DMS53 (cell line): Measurements from ENCODE around the gene ADD2.

ENCODE experiments used
- DNase-seq: peaks from one replicate; lab custom pipeline; 2025; lab: John Stamatoyannopoulos, UW

The ADD2 gene

DNA sequence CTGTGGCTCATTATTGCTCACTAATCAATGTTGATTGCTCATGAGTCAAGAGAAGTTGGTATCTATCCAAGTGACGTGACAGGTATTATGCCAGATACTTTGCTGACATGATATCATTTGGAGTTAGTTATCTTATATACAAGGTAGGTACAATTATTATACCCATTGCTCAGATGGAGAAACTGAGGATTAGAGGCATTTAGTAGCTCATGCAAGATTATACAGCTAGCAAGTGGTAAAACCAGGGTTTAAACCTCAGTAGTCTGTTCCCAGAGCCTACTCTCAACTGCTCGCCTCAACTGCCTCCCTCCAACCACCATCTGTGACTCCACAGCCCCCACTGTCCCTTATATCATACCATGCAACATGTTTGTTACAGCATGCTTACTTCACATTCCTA, 16.3 kb upstream of the ADD2 start:
- no peak for DNase-seq

DNA sequence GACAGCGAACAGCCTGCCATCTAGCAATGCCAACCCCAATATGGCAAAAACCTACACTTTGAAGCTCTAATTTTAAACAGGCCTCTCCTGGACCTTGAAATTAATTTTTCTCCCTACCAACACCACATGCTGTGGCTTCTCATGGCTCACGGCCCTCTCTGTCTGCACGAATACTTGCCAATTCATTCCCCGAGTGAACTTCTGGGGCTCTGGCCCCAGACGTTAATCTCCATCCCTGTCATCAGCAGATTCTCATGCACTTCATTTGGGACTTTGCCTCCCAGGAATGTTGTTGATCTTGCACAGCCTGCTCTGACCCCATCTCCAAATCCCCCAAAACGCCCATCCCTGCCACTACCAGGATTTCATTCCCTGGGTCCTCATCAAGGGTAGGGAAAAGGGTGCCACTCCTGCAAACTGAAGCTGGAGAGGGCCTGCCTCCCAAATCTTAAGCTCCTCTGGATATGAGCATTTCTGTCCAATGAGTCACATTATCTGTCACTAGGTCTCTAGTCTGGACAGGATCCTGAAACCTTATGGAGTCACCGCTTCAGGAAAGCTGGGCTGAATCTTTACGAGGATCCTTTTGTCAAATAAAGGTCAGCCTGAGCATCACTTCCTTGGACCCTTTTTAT, 12.0 kb upstream of the ADD2 start:
- DNase-seq: no peak

DNA sequence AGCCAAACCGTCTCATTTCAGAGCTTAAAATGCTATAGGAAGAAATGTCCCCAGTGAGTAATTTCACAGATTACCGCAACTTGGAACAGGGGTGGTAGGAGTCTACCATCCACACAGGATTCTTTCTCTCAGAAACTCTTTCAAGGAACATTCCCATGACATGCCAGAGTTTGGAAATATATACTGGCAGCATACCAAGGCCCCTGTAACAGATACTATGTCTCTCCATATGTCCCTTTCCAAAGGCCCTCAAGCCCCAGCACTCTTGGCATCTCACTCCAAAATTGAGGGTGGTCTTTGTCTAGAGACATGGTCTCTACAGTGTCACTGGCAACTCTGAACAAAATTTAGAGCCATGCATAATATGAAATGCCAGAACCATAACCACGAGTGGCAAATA, 11.5 kb upstream of the ADD2 start:
- no peak for DNase-seq

DNA sequence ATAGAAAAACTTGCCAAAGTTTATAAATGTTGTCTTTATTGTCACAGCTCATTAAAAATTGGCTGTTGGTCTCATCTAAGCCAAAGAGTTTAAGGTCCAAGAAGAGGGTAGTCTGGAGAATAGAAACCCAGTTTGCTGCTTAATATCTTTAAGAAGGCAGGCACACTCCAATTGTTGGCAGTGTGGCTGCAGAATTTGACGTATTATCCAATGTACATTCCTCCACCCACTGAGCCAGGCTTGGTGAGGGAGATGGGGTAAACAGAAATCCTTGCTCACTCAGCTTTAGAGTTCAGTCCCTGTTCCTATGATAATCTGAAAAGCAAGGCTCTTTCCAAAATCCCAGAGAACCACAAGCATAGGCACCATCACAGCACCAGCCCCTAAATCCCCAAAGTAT, 10.7 kb upstream of the ADD2 start:
- no peak for DNase-seq

DNA sequence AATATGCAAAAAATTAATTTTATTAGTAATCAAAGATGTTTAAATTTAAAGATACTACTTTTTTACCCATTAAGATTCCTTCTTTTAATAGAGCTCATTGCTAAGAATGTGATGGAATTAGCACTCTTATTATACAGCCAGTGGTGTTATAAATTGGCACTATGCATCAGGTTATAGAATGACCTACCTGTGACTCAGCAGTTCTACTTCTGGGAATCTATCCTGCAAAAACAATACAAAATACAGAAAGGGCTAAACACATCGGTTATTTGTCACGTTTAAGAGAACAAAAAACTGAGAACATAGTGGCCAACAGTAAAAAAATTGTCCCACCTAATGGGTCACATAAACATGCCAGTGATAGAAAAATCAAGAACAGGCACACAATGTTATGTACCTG, 9.4 kb upstream of the ADD2 start:
- no peak for DNase-seq

DNA sequence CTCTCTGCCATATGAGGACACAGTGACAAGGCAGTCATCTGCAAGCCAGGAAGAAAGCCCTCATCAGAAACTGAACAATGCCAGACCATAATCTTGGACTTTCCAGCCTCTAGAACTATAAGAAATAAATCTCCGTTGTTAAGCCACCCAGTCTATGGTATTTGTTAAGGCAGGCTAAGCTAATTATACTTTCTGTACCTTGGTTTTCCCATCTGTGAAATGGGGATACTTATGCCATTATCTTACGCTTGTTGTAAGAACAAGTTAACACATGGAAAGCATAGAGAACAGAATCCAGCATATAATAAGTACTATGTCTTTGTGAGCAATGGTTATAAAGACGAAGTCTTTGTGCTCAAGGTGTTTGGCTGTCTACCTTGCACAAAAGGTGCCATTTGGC, 8.3 kb upstream of the ADD2 start:
- DNase-seq: no peak

DNA sequence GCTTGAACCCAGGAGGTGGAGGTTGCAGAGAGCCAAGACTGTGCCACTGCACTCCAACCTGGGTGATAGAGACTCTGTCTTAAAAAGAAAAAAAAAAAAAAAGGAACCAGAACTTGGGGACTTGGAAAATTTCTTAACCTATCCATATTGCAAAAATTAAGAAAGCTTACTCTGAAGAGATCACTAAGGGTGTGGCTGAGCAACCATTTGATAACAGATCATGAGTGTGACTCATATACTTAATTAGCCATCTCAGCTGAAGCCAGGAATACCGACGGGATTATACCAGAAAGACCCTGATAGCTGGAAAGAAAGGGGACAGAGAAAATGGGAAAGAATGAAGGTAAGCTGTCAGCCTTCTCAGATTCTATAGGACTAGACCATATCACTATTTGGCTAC, 7.1 kb upstream of the ADD2 start:
- DNase-seq: no peak

DNA sequence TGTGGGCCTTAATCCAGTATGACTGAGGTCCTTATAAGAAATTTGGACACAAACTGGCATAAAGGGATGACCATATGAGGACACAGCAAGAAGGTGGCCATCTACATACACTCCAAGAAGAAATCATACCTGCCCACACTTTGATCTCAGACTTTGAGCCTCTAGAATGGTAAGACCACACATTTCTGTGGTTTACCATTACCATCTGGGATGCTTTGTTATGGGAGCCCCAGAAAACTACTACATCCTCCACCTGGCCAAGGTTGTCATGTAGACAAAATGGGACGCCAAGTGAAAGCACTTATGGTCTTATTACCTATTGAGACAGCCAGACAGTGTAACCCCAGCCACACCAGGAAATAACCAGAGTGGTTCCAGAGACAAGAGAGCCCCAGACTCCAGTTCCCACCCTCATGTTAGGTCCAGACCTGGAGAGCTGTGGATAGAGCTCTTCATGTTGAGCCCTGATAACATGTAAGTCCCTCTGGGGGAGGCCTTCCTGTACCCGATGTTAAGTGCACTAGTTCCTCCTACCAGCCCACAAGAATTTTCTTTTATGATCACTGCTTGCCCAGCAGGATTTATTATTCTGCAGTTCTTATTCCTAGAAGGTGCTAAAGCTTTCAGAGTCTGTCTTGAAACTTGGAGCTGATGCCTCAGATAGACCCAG, 4.6 kb upstream of the ADD2 start:
- DNase-seq: no peak

DNA sequence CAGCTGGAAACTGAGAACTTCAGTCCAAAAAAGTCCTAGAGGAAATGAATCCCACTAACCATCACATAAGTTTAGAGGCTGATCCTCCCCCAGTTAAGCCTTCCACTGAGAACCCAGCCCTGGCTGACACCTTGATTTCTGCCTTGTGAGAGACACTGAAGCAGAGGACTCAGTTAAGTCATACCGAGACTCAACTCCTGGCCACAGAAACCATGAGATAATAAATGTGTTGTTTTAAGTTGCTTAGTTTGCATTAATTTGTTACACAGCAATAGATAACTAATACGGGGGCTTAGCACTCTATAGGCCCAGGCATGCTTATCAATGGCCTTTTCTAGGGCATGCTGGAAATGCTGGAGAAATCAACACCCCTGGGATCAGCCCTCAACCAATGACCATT, 3.4 kb upstream of the ADD2 start:
- no peak for DNase-seq

DNA sequence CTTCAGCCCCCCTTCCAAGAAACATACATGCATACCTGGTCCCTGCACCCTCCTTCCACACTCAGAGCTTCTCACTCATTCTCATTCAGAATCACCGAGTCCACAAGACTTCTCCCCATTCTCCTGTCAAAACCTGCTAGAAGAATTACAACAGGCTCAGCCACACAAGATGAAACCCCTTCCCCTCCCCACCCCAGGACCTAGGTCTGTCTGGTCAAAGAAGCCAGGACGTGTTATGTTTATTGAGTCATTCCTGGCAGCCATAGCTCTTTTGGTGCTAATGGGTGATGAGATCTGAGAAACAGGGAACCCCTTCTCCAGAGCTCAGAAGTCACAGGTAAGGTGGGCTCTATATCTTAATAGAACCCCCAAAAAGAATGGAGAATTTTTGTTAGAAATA, 1.4 kb upstream of the ADD2 start:
- DNase-seq: no peak

DNA sequence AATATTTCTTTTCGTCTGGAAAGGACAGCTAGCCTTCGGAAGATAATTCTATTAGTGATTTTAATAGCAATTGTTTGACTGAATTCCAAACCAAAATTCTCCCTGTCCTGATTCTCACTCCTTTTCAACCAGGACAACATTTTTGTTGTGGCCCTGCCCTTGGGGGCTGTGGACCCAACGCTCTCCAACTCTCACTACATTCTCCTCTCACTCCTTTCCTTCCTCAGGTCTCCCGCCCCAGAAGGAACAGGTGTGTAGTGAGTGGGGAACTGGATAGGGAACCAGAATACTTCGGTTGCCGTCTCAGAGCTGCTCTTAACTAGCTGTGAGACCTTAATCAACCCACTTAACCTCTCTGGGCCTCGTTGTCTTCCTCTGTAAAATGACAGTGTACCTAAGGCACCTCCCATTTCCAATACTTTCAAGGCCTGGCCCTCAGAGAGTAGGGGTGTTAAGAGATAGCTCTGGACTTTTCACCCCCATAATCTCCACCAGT, 638 bp upstream of the ADD2 start:
- peak; percentile 27 for DNase-seq

DNA sequence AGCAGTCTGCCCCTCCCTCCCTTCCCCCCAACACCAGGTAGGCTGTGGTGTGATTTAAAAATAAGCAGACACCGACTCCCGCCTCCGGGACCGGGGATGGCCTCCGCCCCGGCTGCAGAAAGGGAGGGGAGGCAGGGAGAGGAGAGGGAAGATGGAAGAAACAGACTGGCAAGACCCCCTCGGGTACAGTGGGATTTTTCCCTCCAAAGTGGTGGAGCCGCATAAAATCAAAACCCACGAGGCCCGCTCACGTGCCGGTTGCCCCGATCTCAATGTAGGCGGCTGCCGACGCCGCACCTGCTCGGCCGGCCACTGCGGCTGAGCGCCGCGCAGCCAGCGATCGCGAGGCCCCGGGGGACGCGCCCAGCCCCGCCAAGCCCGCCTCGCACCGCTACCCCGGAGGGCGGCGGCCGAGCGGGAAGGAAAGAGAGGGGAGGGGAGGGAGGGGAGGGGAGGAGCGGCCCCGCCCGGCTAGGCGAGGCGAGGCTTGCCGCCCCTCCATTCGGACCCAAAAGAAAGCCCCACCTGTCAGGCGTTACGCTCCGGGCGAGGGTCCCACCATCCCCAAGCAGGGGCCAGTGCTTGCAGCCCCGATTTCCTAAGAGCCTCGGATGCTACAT, 811 bp downstream of the ADD2 start:
- peak; percentile 73 for DNase-seq

DNA sequence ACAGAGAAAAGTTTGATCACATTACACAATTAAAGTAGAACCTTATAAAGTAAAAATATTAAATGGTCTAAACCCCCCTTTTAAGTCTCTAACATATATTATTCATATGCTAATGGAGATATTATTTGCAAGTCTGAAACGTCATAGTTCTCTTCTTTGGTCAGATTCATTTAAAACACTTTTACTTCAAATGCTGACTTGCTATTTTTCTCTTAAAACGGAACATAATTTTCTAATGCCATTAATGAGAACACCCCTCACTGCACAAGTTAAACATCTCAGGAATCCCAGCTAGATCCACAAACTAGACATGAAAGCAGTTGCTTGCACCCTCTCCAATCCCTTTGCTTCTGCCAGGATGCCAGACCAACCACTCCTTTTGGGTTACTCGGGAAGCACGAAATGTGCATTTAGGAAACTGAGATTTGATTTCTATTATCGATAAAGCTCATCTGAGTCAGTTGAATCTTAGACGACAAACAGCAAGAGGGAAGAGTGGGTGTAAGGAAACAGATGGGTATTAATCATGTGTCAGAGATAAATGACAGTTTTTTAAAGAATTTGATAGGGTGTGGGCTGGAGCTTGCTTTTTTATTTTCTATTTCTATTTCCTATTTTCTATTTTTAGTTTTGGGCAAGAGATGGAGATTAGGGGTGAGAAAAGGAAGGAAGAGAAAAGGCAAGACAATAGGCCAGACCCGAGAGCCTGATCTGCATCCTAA, 1.5 kb downstream of the ADD2 start:
- DNase-seq: no peak

DNA sequence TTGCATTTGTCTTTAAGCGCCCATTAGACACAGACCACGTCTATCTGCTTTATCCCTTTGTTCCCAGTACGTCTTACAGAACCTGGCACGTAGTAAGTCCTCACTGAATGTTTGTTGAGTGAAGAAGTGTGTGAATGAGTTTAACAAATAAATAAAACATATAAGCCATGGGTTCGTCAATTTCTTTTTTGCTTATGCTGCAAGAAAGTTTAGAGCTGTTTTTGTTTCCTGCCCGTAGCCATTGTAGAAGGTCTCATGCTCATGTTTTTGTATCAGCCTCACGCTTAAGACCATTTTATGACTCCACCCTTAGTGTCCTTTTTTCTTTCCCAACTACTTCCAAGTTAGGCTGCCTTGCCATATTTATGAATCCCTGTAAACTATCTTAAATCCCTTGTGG, 2.5 kb downstream of the ADD2 start:
- DNase-seq: no peak

DNA sequence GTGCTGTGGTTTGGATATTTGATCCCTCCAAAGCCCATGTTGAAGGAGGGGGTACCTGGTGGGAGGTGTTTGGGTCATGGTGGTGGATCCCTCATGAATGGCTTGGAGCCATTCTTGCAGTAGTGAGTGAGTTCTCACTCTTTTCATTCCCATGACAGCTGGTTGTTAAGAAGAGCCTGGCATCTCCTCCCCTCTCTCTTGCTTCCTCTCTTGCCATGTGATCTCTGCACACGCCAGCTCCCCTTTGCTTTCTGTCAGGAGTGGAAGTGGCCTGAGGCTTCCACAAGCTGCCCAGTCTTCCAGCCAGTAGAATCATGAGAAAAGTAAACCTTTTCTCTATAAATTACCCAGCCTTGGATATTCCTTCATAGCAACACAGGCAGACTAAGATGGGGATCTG, 8.6 kb downstream of the ADD2 start:
- no peak for DNase-seq

DNA sequence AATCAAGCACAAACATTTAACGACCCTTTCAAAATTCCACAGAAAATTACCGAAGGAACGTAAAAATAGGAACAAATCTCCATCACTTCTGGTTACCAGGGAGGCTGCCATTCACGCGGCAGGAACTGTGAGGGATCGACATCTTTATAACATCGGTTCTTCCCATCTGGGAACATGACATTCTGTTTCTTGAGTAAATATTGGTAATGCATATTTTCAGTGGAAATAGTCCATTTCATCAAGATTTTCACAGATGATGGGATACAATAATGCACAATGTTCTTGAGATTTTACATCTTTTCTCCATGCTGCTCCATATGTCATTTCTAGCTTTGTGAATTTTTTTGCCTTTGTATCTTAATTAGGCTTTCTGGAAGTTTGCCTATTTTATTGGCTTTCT, 10.0 kb downstream of the ADD2 start:
- DNase-seq: no peak

DNA sequence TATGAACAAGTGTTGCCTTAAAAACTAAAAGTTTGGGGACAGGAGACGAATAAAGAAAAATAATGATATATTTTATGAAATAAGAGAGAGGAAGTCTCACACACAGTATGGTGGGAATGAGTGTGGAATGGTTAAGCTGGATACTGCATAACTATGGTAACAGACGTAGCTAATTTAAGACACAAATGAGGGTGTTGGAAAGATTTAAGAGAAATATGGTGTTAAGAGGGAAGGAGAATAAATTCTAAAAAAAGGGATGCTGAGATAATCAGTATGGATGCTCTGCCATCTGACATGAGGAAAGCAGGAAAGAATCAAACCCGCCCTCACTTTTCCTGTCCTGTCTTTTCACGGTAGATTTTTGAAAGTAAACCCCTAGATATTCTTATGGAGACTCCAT, 10.6 kb downstream of the ADD2 start:
- DNase-seq: no peak

DNA sequence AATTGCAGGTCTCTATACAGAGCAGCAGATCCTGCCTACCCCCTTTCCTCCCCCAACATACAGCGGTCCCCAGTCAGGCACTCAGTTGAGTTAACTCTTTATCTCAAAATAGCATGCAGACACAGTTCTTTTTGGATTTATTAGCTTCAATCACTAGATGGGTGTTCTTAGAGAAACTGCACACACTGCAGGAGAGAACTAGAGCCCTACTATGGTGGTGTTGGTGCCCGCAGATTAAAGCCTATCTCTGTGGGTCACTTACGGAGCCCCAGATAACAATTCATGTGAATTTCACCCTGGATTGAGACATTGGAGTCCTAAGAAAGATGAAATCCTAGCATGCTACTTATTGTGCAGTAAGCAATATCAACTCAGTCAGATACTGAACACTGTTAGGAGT, 11.9 kb downstream of the ADD2 start:
- no peak for DNase-seq

DNA sequence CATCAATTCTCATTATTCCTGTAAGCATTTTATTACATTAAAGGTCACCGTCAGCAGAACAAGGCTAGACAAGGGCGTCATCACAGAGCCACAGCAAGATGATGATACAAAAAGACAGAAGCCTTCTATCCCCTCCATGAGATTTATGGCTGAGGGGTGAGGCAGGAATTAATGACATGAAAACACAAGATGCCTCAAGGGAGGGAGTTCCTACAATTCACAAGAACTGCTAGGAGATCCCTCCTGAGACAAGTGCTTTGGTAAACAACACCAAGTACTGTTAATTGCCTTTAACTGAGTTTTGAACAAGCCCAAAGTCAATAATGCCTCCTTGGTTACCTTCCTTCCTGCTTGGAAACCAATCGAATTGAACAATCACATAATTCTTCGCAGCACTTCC, 14.1 kb downstream of the ADD2 start:
- DNase-seq: peak; percentile 8

DNA sequence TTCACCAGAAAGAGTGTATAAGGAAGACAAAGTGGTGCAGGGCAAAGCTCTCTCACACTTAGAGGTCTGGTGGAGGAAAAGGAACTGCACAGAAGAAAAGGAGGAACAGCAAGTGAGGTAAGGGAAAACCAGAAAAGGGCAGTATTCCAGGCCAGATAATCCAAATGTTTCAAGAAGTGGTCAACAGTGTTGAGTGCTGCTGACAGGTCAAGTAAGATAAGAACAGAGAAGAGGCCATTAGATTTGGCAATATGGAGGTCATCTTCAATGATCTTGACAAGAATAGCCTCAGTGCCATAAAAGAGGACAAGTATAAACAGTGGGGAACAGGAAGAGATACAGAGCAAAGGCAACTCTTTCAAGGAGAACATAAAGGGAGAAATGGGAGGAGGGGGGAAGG, 15.0 kb downstream of the ADD2 start:
- no peak for DNase-seq

DNA sequence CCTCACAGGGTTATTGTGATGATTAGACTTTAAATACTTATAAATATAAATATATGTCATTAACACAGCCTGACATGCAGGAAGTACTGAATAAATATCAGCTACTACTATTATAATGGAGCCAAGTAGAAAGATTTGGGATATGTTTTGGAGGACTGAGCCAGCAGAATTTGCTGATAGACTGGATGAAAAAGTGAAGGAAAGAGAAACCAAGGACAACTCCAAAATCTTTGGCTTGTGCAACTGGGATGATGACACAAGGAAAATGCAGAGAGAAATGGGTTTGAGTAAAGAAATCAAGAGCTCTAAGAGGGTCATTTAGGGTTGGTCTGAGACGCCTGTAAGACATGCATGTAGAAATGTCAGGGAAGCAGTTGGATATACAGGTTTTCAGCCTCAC, 15.6 kb downstream of the ADD2 start:
- no peak for DNase-seq

DNA sequence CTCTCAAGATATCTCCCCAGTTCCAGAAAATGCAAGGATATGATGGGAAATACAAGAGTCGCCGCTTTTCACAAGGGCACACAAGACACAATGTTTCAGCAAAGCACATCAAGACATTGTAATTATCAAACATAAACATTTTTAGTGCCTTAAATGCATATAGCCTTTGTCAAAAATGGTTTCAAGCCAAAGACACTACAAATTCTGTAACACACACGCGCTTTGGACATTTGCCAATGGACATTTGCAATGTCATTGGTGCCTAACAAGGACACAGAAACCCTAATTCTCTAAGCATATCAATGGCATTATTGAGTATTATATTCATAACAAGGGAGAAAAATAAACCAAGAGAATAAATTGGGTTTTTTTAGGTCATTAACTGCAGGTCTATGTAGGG, 16.1 kb downstream of the ADD2 start:
- no peak for DNase-seq

DNA sequence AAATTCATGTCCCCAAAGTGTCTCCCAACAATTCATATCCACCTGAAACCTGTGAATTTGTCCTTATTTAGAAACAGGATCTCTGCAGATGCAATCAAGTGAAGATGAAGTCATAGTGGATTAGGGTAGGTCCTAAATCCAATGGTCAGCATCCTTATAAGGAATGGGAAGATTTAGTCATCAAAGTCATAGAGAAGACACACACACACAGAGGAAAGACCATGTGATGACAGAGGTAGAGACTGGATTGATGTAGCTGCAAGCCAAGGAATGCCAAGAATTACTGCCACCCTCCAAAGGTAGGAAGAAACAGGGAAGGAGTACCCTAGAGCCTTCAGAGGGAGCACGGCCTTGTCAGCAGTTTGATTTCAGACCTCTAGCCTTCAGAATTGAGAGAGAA, 17.7 kb downstream of the ADD2 start:
- DNase-seq: no peak
